ENCODE data around the gene ADCK1.

ADCK1 gene

GRCh38 chr14:77823378-77823777 is 23.5 kb downstream of the ADCK1 start:
- no peaks in the 10 kb centered on the region for H3K4me1 ChIP-seq (ENCODE audit: insufficient read depth, low read length, poor library complexity, severe bottlenecking)
- no peaks in the 10 kb centered on the region for H4K20me1 ChIP-seq (ENCODE audit: insufficient read depth, low read length, poor library complexity, severe bottlenecking)
- no peak overlapping the region for H3K4me2 ChIP-seq (ENCODE audit: low read depth, low read length, poor library complexity, severe bottlenecking)
- no peaks in the 10 kb centered on the region for H3K79me2 ChIP-seq (ENCODE audit: insufficient read depth, low read length)
- no peaks in the 10 kb centered on the region for H3K27me3 ChIP-seq (ENCODE audit: insufficient read depth, low read length, poor library complexity, severe bottlenecking)
- H3K4me3 ChIP-seq (ENCODE audit: low read length, poor library complexity, severe bottlenecking) = no peak overlapping the region
- H3K9me3 ChIP-seq (ENCODE audit: insufficient read depth, low read depth, low read length) = no peaks in the 10 kb centered on the region
- TF ChIP-seq CTCF (conservative IDR thresholded peaks at IDR 0.05; ENCODE audit: low read length) = no peak
- H2AFZ ChIP-seq (ENCODE audit: low read length) = no peak overlapping the region
- H3K36me3 ChIP-seq (ENCODE audit: insufficient read depth, low read length) = no peaks in the 10 kb centered on the region
- H3K9me2 ChIP-seq (replicated peaks; ENCODE audit: low read depth, low read length) = no peaks in the 10 kb centered on the region
- no peaks in the 10 kb centered on the region for H3F3A ChIP-seq (ENCODE audit: low read depth)
- H3K9ac ChIP-seq (ENCODE audit: low read depth, low read length, poor library complexity, severe bottlenecking) = no peak overlapping the region

- Histone ChIP-seq H3K79me2 (ENCODE audit: insufficient read depth, low read length) (no peaks in the 10 kb centered on the region), H3K9me3 (ENCODE audit: insufficient read depth, low read depth, low read length) (no peaks in the 10 kb centered on the region), H3K9ac (ENCODE audit: low read depth, low read length, poor library complexity, severe bottlenecking) (no peak overlapping the region), H3K27me3 (ENCODE audit: insufficient read depth, low read length, poor library complexity, severe bottlenecking) (no peaks in the 10 kb centered on the region), H3K9me2 (replicated peaks; ENCODE audit: low read depth, low read length) (no peaks in the 10 kb centered on the region), H3K36me3 (ENCODE audit: insufficient read depth, low read length) (no peaks in the 10 kb centered on the region), H3K4me3 (ENCODE audit: low read length, poor library complexity, severe bottlenecking) (no peak overlapping the region), H4K20me1 (ENCODE audit: insufficient read depth, low read length, poor library complexity, severe bottlenecking) (no peaks in the 10 kb centered on the region), H3K4me2 (ENCODE audit: low read depth, low read length, poor library complexity, severe bottlenecking) (no peak overlapping the region), H3F3A (ENCODE audit: low read depth) (no peaks in the 10 kb centered on the region), H3K4me1 (ENCODE audit: insufficient read depth, low read length, poor library complexity, severe bottlenecking) (no peaks in the 10 kb centered on the region), H2AFZ (ENCODE audit: low read length) (no peak overlapping the region)
- TF ChIP-seq CTCF (conservative IDR thresholded peaks at IDR 0.05; ENCODE audit: low read length) (no peak), EZH2phosphoT487 (IDR thresholded peaks at IDR 0.05; ENCODE audit: borderline replicate concordance) (no peak)
These were observed 26.1 kb downstream of the ADCK1 start for GRCh38 chr14:77825895-77826519.

- Histone ChIP-seq H3K79me2 (ENCODE audit: insufficient read depth, low read length) (no peaks in the 10 kb centered on the region), H3K9ac (ENCODE audit: low read depth, low read length, poor library complexity, severe bottlenecking) (no peak overlapping the region), H3K9me2 (replicated peaks; ENCODE audit: low read depth, low read length) (no peaks in the 10 kb centered on the region), H3K27me3 (ENCODE audit: insufficient read depth, low read length, poor library complexity, severe bottlenecking) (no peaks in the 10 kb centered on the region), H3F3A (ENCODE audit: low read depth) (no peaks in the 10 kb centered on the region), H3K4me1 (ENCODE audit: insufficient read depth, low read length, poor library complexity, severe bottlenecking) (no peaks in the 10 kb centered on the region), H3K4me3 (ENCODE audit: low read length, poor library complexity, severe bottlenecking) (no peak overlapping the region), H2AFZ (ENCODE audit: low read length) (no peak overlapping the region), H3K9me3 (ENCODE audit: insufficient read depth, low read depth, low read length) (no peaks in the 10 kb centered on the region), H4K20me1 (ENCODE audit: insufficient read depth, low read length, poor library complexity, severe bottlenecking) (no peaks in the 10 kb centered on the region), H3K4me2 (ENCODE audit: low read depth, low read length, poor library complexity, severe bottlenecking) (no peak overlapping the region), H3K36me3 (ENCODE audit: insufficient read depth, low read length) (no peaks in the 10 kb centered on the region)
- TF ChIP-seq CTCF (conservative IDR thresholded peaks at IDR 0.05; ENCODE audit: low read length) (no peak), EZH2phosphoT487 (IDR thresholded peaks at IDR 0.05; ENCODE audit: borderline replicate concordance) (no peak)
These were observed 30.8 kb downstream of the ADCK1 start for GRCh38 chr14:77830692-77831091.
